ENCODE measurements around the gene CHRNB4. TPM values are rescaled to one million over a fixed set of nuclear protein-coding genes. Genes with fewer than 3 reads are reported as not detected.

The CHRNB4 gene
- total RNA-seq, 1 experiment from 2014 or later = 0.13 TPM

- BruUV-seq (replicated peaks) = no TSS peak
- H3K27ac ChIP-seq = no peak overlapping the region
- H3K4me3 ChIP-seq = no peak overlapping the region
- H3K36me3 ChIP-seq (ENCODE audit: low read depth) = no peaks in the 10 kb centered on the region
- DNase-seq = no peak
- H3K4me2 ChIP-seq = no peak overlapping the region
- H3K9me2 ChIP-seq (ENCODE audit: insufficient read depth) = no peaks in the 10 kb centered on the region
- peaks cover 22% of the 10 kb centered on the region for H3K27me3 ChIP-seq (ENCODE audit: insufficient read depth, low read depth)
- no peaks in the 10 kb centered on the region for H3F3A ChIP-seq (ENCODE audit: insufficient read depth, low read depth)
- H2AFZ ChIP-seq = no peak overlapping the region
- POLR2A ChIA-PET (ENCODE audit: unreplicated experiment) = interaction anchor here (0.7 kb wide), 1 partner anchor 249 kb away, joined by 3 read pairs; no protein-coding TSS in a partner anchor
- no peaks in the 10 kb centered on the region for H4K20me1 ChIP-seq (ENCODE audit: insufficient read depth)
- H3K79me2 ChIP-seq (ENCODE audit: low read depth) = no peaks in the 10 kb centered on the region
- intact Hi-C loops (cut with micrococcal nuclease; ENCODE audit: unreplicated experiment) = no loop called here
- H3K9me3 ChIP-seq (ENCODE audit: insufficient read depth, low read depth) = no peaks in the 10 kb centered on the region
- no peak for TF ChIP-seq EZH2 (IDR thresholded peaks at IDR 0.05; ENCODE audit: low read depth)
- no peak for TF ChIP-seq CTCF (conservative IDR thresholded peaks at IDR 0.05)
- no peaks in the 10 kb centered on the region for H3K4me1 ChIP-seq (replicated peaks; ENCODE audit: insufficient read depth)
- CTCF ChIA-PET = interaction anchor here (0.8 kb wide), 1 partner anchor 38 kb away, joined by 9 read pairs; no protein-coding TSS in a partner anchor
Measured at GRCh38 chr15:78636378-78636859, 4.6 kb downstream of the CHRNB4 start.

- H3K4me3 ChIP-seq = no peak overlapping the region
- no peaks in the 10 kb centered on the region for H3K79me2 ChIP-seq (ENCODE audit: low read depth)
- no peak for TF ChIP-seq CTCF (conservative IDR thresholded peaks at IDR 0.05)
- CTCF ChIA-PET = no interaction called here
- H3K9me2 ChIP-seq (ENCODE audit: insufficient read depth) = no peaks in the 10 kb centered on the region
- no peaks in the 10 kb centered on the region for H3K36me3 ChIP-seq (ENCODE audit: low read depth)
- no peak overlapping the region for H3K27ac ChIP-seq
- H3F3A ChIP-seq (ENCODE audit: insufficient read depth, low read depth) = no peaks in the 10 kb centered on the region
- H3K9me3 ChIP-seq (ENCODE audit: insufficient read depth, low read depth) = no peaks in the 10 kb centered on the region
- no peak overlapping the region for H3K4me2 ChIP-seq
- no peak overlapping the region for H2AFZ ChIP-seq
- POLR2A ChIA-PET (ENCODE audit: unreplicated experiment) = interaction anchor here (0.7 kb wide), 1 partner anchor 413 kb away, joined by 5 read pairs; no protein-coding TSS in a partner anchor
- intact Hi-C loops (cut with micrococcal nuclease; ENCODE audit: unreplicated experiment) = no loop called here
- H4K20me1 ChIP-seq (ENCODE audit: insufficient read depth) = no peaks in the 10 kb centered on the region
- no peaks in the 10 kb centered on the region for H3K4me1 ChIP-seq (replicated peaks; ENCODE audit: insufficient read depth)
- no TSS peak for BruUV-seq (replicated peaks)
- H3K27me3 ChIP-seq (ENCODE audit: insufficient read depth, low read depth) = peaks cover 22% of the 10 kb centered on the region
- no peak for DNase-seq
Measured at GRCh38 chr15:78635346-78635745, 5.7 kb downstream of the CHRNB4 start.

- TF ChIP-seq EZH2 (IDR thresholded peaks at IDR 0.05; ENCODE audit: low read depth) (no peak), CTCF (conservative IDR thresholded peaks at IDR 0.05) (no peak)
- no peaks in the 10 kb centered on the region for H3K9me2 ChIP-seq (ENCODE audit: insufficient read depth)
- no peak overlapping the region for H3K4me2 ChIP-seq
- H3K9me3 ChIP-seq (ENCODE audit: insufficient read depth, low read depth) = no peaks in the 10 kb centered on the region
- no TSS peak for BruUV-seq (replicated peaks)
- no peak overlapping the region for H3K4me3 ChIP-seq
- H2AFZ ChIP-seq = no peak overlapping the region
- CTCF ChIA-PET = no interaction called here
- no peaks in the 10 kb centered on the region for H4K20me1 ChIP-seq (ENCODE audit: insufficient read depth)
- peaks cover 26% of the 10 kb centered on the region for H3K27me3 ChIP-seq (ENCODE audit: insufficient read depth, low read depth)
- intact Hi-C loops (cut with micrococcal nuclease; ENCODE audit: unreplicated experiment) = no loop called here
- H3F3A ChIP-seq (ENCODE audit: insufficient read depth, low read depth) = no peaks in the 10 kb centered on the region
- no peaks in the 10 kb centered on the region for H3K4me1 ChIP-seq (replicated peaks; ENCODE audit: insufficient read depth)
- no peaks in the 10 kb centered on the region for H3K79me2 ChIP-seq (ENCODE audit: low read depth)
- no peak for DNase-seq
- no peak overlapping the region for H3K27ac ChIP-seq
- no peaks in the 10 kb centered on the region for H3K36me3 ChIP-seq (ENCODE audit: low read depth)
- POLR2A ChIA-PET (ENCODE audit: unreplicated experiment) = no interaction called here
Measured at GRCh38 chr15:78634210-78635145, 6.5 kb downstream of the CHRNB4 start.
